GM21423 (cell line): ENCODE data around the gene ARID5B.
"Not testable (repeated sequence)": the region's sequence is repeated elsewhere in the genome, so short reads cannot be mapped to it uniquely, and the experiment has no call there.

Source experiments
- ATAC-seq: cut with Tn5 transposase; IDR thresholded peaks from one replicate; pipeline ENCODE4 v1.9.1; 2021; ENCODE audit warnings: mild to moderate bottlenecking, moderate library complexity; ENCODE audit not compliant: unreplicated experiment

ARID5B gene

GRCh38 chr10:61900829-61901792, at the start of gene ARID5B:
Gene ARID5B, plus strand, starts transcription at chr10:61901699. Its CDS starts 11 bp downstream, at chr10:61901710.
- no peak for ATAC-seq

GRCh38 chr10:61852261-61852660, 49.2 kb upstream of the ARID5B start:
- ATAC-seq: no peak

GRCh38 chr10:61855771-61856170, 45.7 kb upstream of the ARID5B start:
- ATAC-seq: no peak

GRCh38 chr10:61857746-61858145, 43.8 kb upstream of the ARID5B start:
- ATAC-seq: no peak

GRCh38 chr10:61859786-61860185, 41.7 kb upstream of the ARID5B start:
- ATAC-seq: no peak

- ATAC-seq: no peak
These were observed 40.3 kb upstream of the ARID5B start for GRCh38 chr10:61860964-61861758.

- ATAC-seq: no peak
These were observed 37.5 kb upstream of the ARID5B start for GRCh38 chr10:61863981-61864380.

- ATAC-seq: no peak
These were observed 34.7 kb upstream of the ARID5B start for GRCh38 chr10:61866700-61867368.

GRCh38 chr10:61867374-61867773, 34.1 kb upstream of the ARID5B start:
- ATAC-seq: not testable (repeated sequence)

- ATAC-seq: not testable (repeated sequence)
These were observed 33.7 kb upstream of the ARID5B start for GRCh38 chr10:61867817-61868216.

GRCh38 chr10:61869041-61869675, 32.3 kb upstream of the ARID5B start:
- ATAC-seq: no peak

GRCh38 chr10:61869774-61870525, 31.5 kb upstream of the ARID5B start:
- ATAC-seq: no peak

GRCh38 chr10:61870526-61870895, 31.0 kb upstream of the ARID5B start:
- ATAC-seq: no peak

- ATAC-seq: no peak
These were observed 30.0 kb upstream of the ARID5B start for GRCh38 chr10:61871487-61871886.

GRCh38 chr10:61877887-61878739, 23.4 kb upstream of the ARID5B start:
- no peak for ATAC-seq

- no peak for ATAC-seq
These were observed 22.8 kb upstream of the ARID5B start for GRCh38 chr10:61878740-61879068.

- ATAC-seq: no peak
These were observed 18.7 kb upstream of the ARID5B start for GRCh38 chr10:61882621-61883370.

GRCh38 chr10:61883371-61884025, 18.0 kb upstream of the ARID5B start:
- ATAC-seq: no peak
